Neutrophil (primary cell): ENCODE data around the gene KLRF1.

Experiments used
- H3K27ac ChIP-seq: fragments of 200-600 bp; sonication (generic); 2 replicates; pipeline ENCODE4 v1.5.1; 2016; ENCODE audit warnings: mild to moderate bottlenecking, moderate library complexity
- H3K27me3 ChIP-seq: fragments of 200-600 bp; sonication (generic); 2 replicates; pipeline ENCODE4 v1.6.0; 2016; ENCODE audit warnings: mild to moderate bottlenecking
- H3K36me3 ChIP-seq: fragments of 200-600 bp; sonication (generic); 2 replicates; pipeline ENCODE4 v1.5.1; 2017
- H3K4me1 ChIP-seq, 2 experiments: fragments of 200-600 bp in 1 of 2; sonication (generic) in 1 of 2; 1 replicate in 1 of 2; 2 replicates in 1 of 2; pipeline versions ENCODE4 v1.5.1 to v1.6.1; 2013 to 2016; ENCODE audit warnings: low read depth in 1 of 2, low read length in 1 of 2, mild to moderate bottlenecking in 1 of 2, moderate library complexity in 1 of 2; ENCODE audit not compliant: control insufficient read depth in 1 of 2, insufficient read depth in 1 of 2
- H3K4me3 ChIP-seq, 2 experiments: fragments of 200-600 bp in 1 of 2; sonication (generic) in 1 of 2; 1 replicate in 1 of 2; 2 replicates in 1 of 2; pipeline ENCODE4 v1.5.1; 2013 to 2016; ENCODE audit warnings: low read depth in 1 of 2, low read length in 1 of 2, mild to moderate bottlenecking in 1 of 2, moderate library complexity in 1 of 2
- H3K9me3 ChIP-seq: fragments of 200-600 bp; sonication (generic); 2 replicates; pipeline ENCODE4 v1.5.1; 2016
- TF ChIP-seq, protein P1 (sequence below): fragments of 200-600 bp; sonication (generic); IDR thresholded peaks from 2 replicates; pipeline ENCODE4 v1.5.1; 2016; ENCODE audit warnings: antibody characterized with exemption

KLRF1 gene

DNA sequence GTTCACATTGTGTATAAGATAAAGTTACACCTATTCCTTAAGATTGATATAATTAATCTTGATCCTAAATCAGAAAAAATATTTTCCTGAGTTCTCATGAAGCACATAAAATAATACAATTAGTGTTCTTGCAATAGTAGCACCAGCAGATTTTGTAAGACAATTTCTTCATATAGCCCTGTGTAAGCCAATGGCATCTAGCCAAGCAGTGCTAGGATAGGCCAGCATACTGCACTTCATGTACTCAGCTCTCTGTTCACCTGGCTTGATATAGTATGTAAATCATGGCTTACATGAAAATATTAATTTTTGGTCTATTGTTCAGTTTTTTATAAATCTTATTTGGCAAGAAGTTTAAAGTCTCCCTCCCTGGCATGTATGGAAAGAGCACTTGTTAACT is 55.9 kb downstream of the KLRF1 start:
- Histone ChIP-seq H3K27ac (no peak overlapping the region), H3K36me3 (no peaks in the 10 kb centered on the region), H3K4me3 (no peak overlapping the region), H3K9me3 (no peaks in the 10 kb centered on the region), H3K4me1 (peaks cover 6 to 8% of the 10 kb centered on the region in 2 experiments), H3K27me3 (no peaks in the 10 kb centered on the region)
- TF ChIP-seq, protein P1, sequence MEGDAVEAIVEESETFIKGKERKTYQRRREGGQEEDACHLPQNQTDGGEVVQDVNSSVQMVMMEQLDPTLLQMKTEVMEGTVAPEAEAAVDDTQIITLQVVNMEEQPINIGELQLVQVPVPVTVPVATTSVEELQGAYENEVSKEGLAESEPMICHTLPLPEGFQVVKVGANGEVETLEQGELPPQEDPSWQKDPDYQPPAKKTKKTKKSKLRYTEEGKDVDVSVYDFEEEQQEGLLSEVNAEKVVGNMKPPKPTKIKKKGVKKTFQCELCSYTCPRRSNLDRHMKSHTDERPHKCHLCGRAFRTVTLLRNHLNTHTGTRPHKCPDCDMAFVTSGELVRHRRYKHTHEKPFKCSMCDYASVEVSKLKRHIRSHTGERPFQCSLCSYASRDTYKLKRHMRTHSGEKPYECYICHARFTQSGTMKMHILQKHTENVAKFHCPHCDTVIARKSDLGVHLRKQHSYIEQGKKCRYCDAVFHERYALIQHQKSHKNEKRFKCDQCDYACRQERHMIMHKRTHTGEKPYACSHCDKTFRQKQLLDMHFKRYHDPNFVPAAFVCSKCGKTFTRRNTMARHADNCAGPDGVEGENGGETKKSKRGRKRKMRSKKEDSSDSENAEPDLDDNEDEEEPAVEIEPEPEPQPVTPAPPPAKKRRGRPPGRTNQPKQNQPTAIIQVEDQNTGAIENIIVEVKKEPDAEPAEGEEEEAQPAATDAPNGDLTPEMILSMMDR: no peak

DNA sequence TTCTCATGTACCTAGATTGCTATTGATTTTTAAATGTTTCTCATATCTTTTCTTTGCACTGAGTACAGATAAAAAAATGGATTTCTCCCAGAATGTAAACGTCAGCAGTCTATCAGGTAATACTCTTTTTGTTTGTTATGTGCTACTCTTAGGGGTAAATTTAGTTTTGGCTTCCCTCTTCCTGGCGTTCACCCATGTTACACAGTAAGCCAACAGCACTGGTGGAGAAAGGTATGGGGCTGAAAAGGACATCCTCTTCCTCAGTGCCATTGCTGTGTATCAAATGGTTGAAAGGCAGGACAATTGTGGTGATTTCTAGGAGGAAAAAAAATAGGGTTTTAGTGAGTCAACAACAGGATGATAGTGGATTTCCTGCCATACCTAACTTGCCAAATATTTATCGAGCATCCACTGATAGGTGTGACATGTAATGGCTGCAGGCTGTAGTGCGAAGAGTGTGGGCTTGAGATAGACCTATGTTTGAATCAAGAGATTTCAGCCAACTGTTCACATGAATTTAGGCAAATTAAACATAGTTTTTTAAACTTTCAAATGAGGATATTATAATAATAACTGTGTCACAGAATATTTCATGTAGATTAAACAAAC is 61.5 kb downstream of the KLRF1 start:
- H3K4me1 ChIP-seq: no peaks in the 10 kb centered on the region
- H3K36me3 ChIP-seq: no peaks in the 10 kb centered on the region
- H3K9me3 ChIP-seq: no peaks in the 10 kb centered on the region
- no peak overlapping the region for H3K4me3 ChIP-seq
- TF ChIP-seq, protein P1: no peak
- H3K27me3 ChIP-seq: no peaks in the 10 kb centered on the region
- no peak overlapping the region for H3K27ac ChIP-seq
